WTC11 (cell line): ENCODE results near the gene RBM20. TPM values are rescaled to one million over a fixed set of nuclear protein-coding genes. Genes with fewer than 3 reads are reported as not detected.

Experiments used
- ATAC-seq: fragments of 200-7000 bp; cut with Tn5 transposase; 2 replicates; pipeline ENCODE4 v1.10.0; 2021; ENCODE audit warnings: mild to moderate bottlenecking, moderate library complexity
- CTCF ChIA-PET: fragments of 300-600 bp; sonication (Branson Sonifier 250); formaldehyde crosslinking; loops from one replicate; lab custom pipeline; 2021; ENCODE audit warnings: antibody characterized with exemption; lab: Charles Lee
- POLR2A ChIA-PET: fragments of 350-600 bp; sonication (Branson Sonifier 250); formaldehyde crosslinking; loops from one replicate; lab custom pipeline; 2021; ENCODE audit warnings: antibody characterized with exemption; lab: Charles Lee
- DNase-seq: peaks from one replicate; pipeline ENCODE4 v3.0.0; 2021; ENCODE audit warnings: low spot score
- H3K27ac Mint-ChIP-seq: 2 replicates; pipeline ENCODE4 v1.8.0; 2021; ENCODE audit warnings: mixed read lengths
- H3K27me3 Mint-ChIP-seq: 2 replicates; pipeline ENCODE4 v1.8.0; 2021; ENCODE audit warnings: low read depth, mild to moderate bottlenecking, moderate library complexity, mixed read lengths
- H3K36me3 Mint-ChIP-seq: 2 replicates; pipeline ENCODE4 v1.8.0; 2021; ENCODE audit warnings: mixed read lengths
- H3K4me1 Mint-ChIP-seq: 2 replicates; pipeline ENCODE4 v1.8.0; 2022; ENCODE audit warnings: mixed read lengths
- H3K4me3 Mint-ChIP-seq: 2 replicates; pipeline ENCODE4 v1.8.0; 2021; ENCODE audit warnings: mild to moderate bottlenecking, moderate library complexity, mixed read lengths
- H3K9me3 Mint-ChIP-seq: 2 replicates; pipeline ENCODE4 v1.8.0; 2021; ENCODE audit warnings: mixed read lengths
- CREB1 ChIP-seq: sonication (generic); formaldehyde crosslinking; IDR thresholded peaks from 2 replicates; pipeline ENCODE4 v1.8.0; 2023; ENCODE audit warnings: mild to moderate bottlenecking, missing genetic modification reagents
- E2F1 ChIP-seq: sonication (generic); formaldehyde crosslinking; IDR thresholded peaks from 2 replicates; pipeline ENCODE4 v1.8.0; 2022; ENCODE audit warnings: mild to moderate bottlenecking, missing genetic modification reagents
- FOXK1 ChIP-seq: sonication (generic); formaldehyde crosslinking; IDR thresholded peaks from 2 replicates; pipeline ENCODE4 v1.8.0; 2022; ENCODE audit warnings: mild to moderate bottlenecking, moderate library complexity, missing genetic modification reagents
- GABPB1 ChIP-seq: sonication (generic); formaldehyde crosslinking; IDR thresholded peaks from 2 replicates; pipeline ENCODE4 v1.8.1; 2023; ENCODE audit warnings: mild to moderate bottlenecking, missing genetic modification reagents
- NFYB ChIP-seq: sonication (generic); formaldehyde crosslinking; conservative IDR thresholded peaks from 2 replicates; pipeline ENCODE4 v1.8.0; 2022; ENCODE audit warnings: low read depth, missing genetic modification reagents
- OVOL2 ChIP-seq: fragments of 250-450 bp; sonication (Bioruptor Pico); IDR thresholded peaks from 2 replicates; pipeline ENCODE4 v1.9.0; 2021; ENCODE audit warnings: mild to moderate bottlenecking, borderline replicate concordance
- SOX15 ChIP-seq: fragments of 250-450 bp; sonication (Bioruptor Pico); IDR thresholded peaks from 2 replicates; pipeline ENCODE4 v1.9.0; 2021; ENCODE audit warnings: mild to moderate bottlenecking
- total RNA-seq: library from RNA; stranded (reverse); gene quantifications from 3 replicates; pipeline ENCODE4 v1.2.3, GENCODE V29; 2021
- TF ChIP-seq, protein P1 (sequence below): fragments of 200-600 bp; IDR thresholded peaks from 2 replicates; pipeline ENCODE4 v1.8.0; 2022; ENCODE audit warnings: antibody characterized with exemption
- TF ChIP-seq, protein P2 (sequence below): fragments of 250-450 bp; sonication (Bioruptor Pico); IDR thresholded peaks from 2 replicates; pipeline ENCODE4 v1.9.0; 2021; ENCODE audit warnings: mild to moderate bottlenecking
- TF ChIP-seq, protein P3 (sequence below): sonication (generic); formaldehyde crosslinking; IDR thresholded peaks from 2 replicates; pipeline ENCODE4 v1.8.0; 2022; ENCODE audit warnings: mild to moderate bottlenecking, missing genetic modification reagents

The RBM20 gene
- total RNA-seq, 1 experiment from 2014 or later = 0.52 TPM

DNA sequence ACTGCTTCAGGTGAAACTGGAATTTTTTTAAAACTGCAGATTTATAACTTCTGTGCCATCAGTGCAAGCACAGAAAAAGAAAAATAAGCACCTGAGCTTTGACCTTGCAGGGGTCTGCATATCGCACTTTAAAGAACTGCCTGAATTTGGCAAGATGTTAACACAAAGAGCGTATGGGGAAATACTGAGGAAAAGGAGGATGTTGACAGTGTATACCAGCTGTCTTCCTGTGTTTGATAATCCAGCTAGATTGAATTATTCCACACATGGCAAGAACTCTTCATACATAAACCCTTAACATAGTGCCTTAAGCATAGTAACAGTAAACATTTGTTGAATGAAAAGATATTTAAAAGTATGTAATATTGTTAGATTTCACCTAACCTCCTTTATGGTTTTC is 46.7 kb upstream of the RBM20 start (continued):
- TF ChIP-seq, protein P1, sequence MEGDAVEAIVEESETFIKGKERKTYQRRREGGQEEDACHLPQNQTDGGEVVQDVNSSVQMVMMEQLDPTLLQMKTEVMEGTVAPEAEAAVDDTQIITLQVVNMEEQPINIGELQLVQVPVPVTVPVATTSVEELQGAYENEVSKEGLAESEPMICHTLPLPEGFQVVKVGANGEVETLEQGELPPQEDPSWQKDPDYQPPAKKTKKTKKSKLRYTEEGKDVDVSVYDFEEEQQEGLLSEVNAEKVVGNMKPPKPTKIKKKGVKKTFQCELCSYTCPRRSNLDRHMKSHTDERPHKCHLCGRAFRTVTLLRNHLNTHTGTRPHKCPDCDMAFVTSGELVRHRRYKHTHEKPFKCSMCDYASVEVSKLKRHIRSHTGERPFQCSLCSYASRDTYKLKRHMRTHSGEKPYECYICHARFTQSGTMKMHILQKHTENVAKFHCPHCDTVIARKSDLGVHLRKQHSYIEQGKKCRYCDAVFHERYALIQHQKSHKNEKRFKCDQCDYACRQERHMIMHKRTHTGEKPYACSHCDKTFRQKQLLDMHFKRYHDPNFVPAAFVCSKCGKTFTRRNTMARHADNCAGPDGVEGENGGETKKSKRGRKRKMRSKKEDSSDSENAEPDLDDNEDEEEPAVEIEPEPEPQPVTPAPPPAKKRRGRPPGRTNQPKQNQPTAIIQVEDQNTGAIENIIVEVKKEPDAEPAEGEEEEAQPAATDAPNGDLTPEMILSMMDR = no peak
- TF ChIP-seq, protein P2, sequence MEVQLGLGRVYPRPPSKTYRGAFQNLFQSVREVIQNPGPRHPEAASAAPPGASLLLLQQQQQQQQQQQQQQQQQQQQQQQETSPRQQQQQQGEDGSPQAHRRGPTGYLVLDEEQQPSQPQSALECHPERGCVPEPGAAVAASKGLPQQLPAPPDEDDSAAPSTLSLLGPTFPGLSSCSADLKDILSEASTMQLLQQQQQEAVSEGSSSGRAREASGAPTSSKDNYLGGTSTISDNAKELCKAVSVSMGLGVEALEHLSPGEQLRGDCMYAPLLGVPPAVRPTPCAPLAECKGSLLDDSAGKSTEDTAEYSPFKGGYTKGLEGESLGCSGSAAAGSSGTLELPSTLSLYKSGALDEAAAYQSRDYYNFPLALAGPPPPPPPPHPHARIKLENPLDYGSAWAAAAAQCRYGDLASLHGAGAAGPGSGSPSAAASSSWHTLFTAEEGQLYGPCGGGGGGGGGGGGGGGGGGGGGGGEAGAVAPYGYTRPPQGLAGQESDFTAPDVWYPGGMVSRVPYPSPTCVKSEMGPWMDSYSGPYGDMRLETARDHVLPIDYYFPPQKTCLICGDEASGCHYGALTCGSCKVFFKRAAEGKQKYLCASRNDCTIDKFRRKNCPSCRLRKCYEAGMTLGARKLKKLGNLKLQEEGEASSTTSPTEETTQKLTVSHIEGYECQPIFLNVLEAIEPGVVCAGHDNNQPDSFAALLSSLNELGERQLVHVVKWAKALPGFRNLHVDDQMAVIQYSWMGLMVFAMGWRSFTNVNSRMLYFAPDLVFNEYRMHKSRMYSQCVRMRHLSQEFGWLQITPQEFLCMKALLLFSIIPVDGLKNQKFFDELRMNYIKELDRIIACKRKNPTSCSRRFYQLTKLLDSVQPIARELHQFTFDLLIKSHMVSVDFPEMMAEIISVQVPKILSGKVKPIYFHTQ (CRISPR knock-in tag) = no peak
- TF ChIP-seq NFYB (CRISPR knock-in tag) (no peak), E2F1 (CRISPR knock-in tag) (no peak), OVOL2 (CRISPR knock-in tag) (no peak), GABPB1 (CRISPR knock-in tag) (no peak), SOX15 (CRISPR knock-in tag) (no peak)
- TF ChIP-seq, protein P3, sequence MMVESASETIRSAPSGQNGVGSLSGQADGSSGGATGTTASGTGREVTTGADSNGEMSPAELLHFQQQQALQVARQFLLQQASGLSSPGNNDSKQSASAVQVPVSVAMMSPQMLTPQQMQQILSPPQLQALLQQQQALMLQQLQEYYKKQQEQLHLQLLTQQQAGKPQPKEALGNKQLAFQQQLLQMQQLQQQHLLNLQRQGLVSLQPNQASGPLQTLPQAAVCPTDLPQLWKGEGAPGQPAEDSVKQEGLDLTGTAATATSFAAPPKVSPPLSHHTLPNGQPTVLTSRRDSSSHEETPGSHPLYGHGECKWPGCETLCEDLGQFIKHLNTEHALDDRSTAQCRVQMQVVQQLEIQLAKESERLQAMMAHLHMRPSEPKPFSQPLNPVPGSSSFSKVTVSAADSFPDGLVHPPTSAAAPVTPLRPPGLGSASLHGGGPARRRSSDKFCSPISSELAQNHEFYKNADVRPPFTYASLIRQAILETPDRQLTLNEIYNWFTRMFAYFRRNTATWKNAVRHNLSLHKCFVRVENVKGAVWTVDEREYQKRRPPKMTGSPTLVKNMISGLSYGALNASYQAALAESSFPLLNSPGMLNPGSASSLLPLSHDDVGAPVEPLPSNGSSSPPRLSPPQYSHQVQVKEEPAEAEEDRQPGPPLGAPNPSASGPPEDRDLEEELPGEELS (CRISPR knock-in tag) = no peak
- TF ChIP-seq, all 79 proteins: peak for 0

DNA sequence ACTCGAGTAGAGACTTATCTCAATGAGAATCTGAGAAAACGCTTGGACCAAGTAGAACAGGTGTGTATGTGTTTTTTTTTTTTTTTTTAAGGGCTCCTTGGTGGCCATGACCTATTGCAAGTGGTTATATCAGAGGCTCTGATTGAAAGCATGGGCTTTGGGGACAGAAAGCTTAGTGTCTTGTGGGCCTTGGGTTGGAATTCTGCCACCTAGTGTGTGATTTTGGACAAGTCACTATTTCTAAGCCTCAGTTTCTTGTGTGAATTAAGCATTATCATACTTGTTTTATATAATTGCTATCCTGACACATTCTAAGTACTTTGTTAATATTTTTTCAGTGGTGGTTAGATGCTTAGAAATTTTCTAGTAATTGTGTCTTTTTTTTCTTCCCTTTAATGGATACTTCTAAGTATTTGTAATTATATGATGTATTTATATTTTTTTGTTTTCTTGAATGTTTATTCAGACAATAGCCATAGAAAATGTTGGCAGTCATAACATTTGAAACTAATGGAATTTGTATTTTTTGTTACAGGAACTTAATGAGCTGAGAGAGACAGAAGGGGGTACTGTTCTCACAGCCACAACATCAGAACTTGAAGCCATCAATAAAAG is 43.5 kb upstream of the RBM20 start:
- H3K27ac Mint-ChIP-seq = no peak overlapping the region
- CTCF ChIA-PET = interaction anchor here (0.6 to 1.8 kb wide), 22 partner anchors 10 to 318 kb away, joined by 3 to 12 read pairs (median 4); partner anchors contain the start of gene SMNDC1

DNA sequence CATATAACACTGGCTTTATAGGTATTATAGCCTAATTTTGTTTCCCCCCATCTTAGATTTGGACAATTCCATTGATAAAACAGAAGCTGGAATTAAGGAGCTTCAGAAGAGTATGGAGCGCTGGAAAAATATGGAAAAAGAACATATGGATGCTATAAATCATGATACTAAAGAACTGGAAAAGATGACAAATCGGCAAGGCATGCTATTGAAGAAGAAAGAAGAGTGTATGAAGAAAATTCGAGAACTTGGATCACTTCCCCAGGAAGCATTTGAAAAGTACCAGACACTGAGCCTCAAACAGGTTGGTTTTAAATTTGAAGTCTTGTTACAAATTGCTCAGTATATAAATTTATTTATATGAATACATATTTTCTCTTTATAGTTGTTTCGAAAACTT is 42.6 kb upstream of the RBM20 start:
- H3K27me3 Mint-ChIP-seq = no peaks in the 10 kb centered on the region
- H3K9me3 Mint-ChIP-seq = no peaks in the 10 kb centered on the region
- ChIA-PET POLR2A (no interaction called here), CTCF (no interaction called here)
- no peak overlapping the region for H3K27ac Mint-ChIP-seq
- H3K4me3 Mint-ChIP-seq = no peak overlapping the region
- ATAC-seq (no peak), DNase-seq (no peak)
- no peaks in the 10 kb centered on the region for H3K4me1 Mint-ChIP-seq
- peaks cover 68% of the 10 kb centered on the region for H3K36me3 Mint-ChIP-seq
- TF ChIP-seq FOXK1 (CRISPR knock-in tag) (no peak), CREB1 (no peak)

More for the DNA sequence above, 43.5 kb upstream of the RBM20 start:
- no peak overlapping the region for H3K4me3 Mint-ChIP-seq
- no peaks in the 10 kb centered on the region for H3K27me3 Mint-ChIP-seq
- ATAC-seq (peak; percentile 86), DNase-seq (no peak)
- H3K9me3 Mint-ChIP-seq = no peaks in the 10 kb centered on the region
- no peak for TF ChIP-seq FOXK1 (CRISPR knock-in tag)
- TF ChIP-seq, protein P1 = peak; percentile 34; the same call in 1 of the 2 replicates
- H3K36me3 Mint-ChIP-seq = peaks cover 71% of the 10 kb centered on the region
- H3K4me1 Mint-ChIP-seq = no peaks in the 10 kb centered on the region
- POLR2A ChIA-PET = interaction anchor here (0.7 to 1.5 kb wide), 3 partner anchors 40 to 296 kb away, joined by 3 to 4 read pairs (median 4); partner anchors contain the start of gene SMNDC1
